CD14-positive monocyte (primary cell): ENCODE measurements around the gene CHPT1. TPM values are rescaled to one million over a fixed set of nuclear protein-coding genes. Genes with fewer than 3 reads are reported as not detected.

ENCODE experiments used
- DNase-seq, 3 donors: peaks; one replicate each; pipeline ENCODE4 v3.0.0-alpha.2; 2011 to 2022
- H2AFZ ChIP-seq: 2 replicates; pipeline ENCODE4 v1.6.0; 2012; ENCODE audit warnings: mild to moderate bottlenecking, low read depth, low read length, inconsistent platforms; ENCODE audit not compliant: insufficient read depth, poor library complexity, severe bottlenecking
- H3K27ac ChIP-seq, 2 donors: 1 replicate in 1 of 2; 2 replicates in 1 of 2; pipeline ENCODE4 v1.5.1; 2012 to 2013; ENCODE audit warnings: low read length in 2 of 2, control low read depth in 1 of 2, inconsistent platforms in 1 of 2, low read depth in 1 of 2, mild to moderate bottlenecking in 1 of 2
- H3K27me3 ChIP-seq, 2 donors: one replicate each; pipeline versions ENCODE4 v1.6.0 to v1.6.1; 2011 to 2013; ENCODE audit warnings: low read length in 2 of 2; ENCODE audit not compliant: control insufficient read depth in 2 of 2, insufficient read depth in 2 of 2
- H3K36me3 ChIP-seq, 2 donors: replicated peaks in 1 of 2; 1 replicate in 1 of 2; 2 replicates in 1 of 2; pipeline versions ENCODE4 v1.5.1 to v1.6.1; 2012 to 2013; ENCODE audit warnings: low read length in 2 of 2, control low read depth in 1 of 2, inconsistent platforms in 1 of 2, mild to moderate bottlenecking in 1 of 2; ENCODE audit not compliant: insufficient read depth in 2 of 2, control insufficient read depth in 1 of 2
- H3K4me1 ChIP-seq, 2 donors: 1 replicate in 1 of 2; 2 replicates in 1 of 2; pipeline versions ENCODE4 v1.5.1 to v1.6.1; 2012 to 2013; ENCODE audit warnings: low read length in 2 of 2, control low read depth in 1 of 2, inconsistent platforms in 1 of 2, mild to moderate bottlenecking in 1 of 2, moderate library complexity in 1 of 2; ENCODE audit not compliant: insufficient read depth in 2 of 2, control insufficient read depth in 1 of 2
- H3K4me2 ChIP-seq: replicated peaks from 2 replicates; pipeline ENCODE3; 2012; ENCODE audit warnings: low read length, moderate library complexity, mild to moderate bottlenecking; ENCODE audit not compliant: poor library complexity, severe bottlenecking; ENCODE audit errors: extremely low read depth
- H3K4me3 ChIP-seq, 3 experiments: fragments of 200-600 bp in 1 of 3; sonication (generic) in 1 of 3; replicated peaks in 1 of 3; 1 replicate in 2 of 3; 2 replicates in 1 of 3; pipeline ENCODE4 v1.5.1; 2011 to 2013; ENCODE audit warnings: low read length in 3 of 3, mild to moderate bottlenecking in 3 of 3, control low read depth in 2 of 3, low read depth in 2 of 3, inconsistent platforms in 1 of 3, moderate library complexity in 1 of 3
- H3K79me2 ChIP-seq: 2 replicates; pipeline ENCODE4 v1.6.0; 2012; ENCODE audit warnings: mild to moderate bottlenecking, control low read depth, inconsistent platforms, low read length, moderate library complexity; ENCODE audit not compliant: insufficient read depth
- H3K9ac ChIP-seq: 2 replicates; pipeline ENCODE4 v1.6.0; 2017; ENCODE audit warnings: low read length, mild to moderate bottlenecking; ENCODE audit not compliant: insufficient read depth, poor library complexity, severe bottlenecking
- H3K9me3 ChIP-seq, 2 donors: replicated peaks in 1 of 2; 1 replicate in 1 of 2; 2 replicates in 1 of 2; pipeline versions ENCODE4 v1.5.1 to v1.6.1; 2012 to 2013; ENCODE audit warnings: low read length in 2 of 2, control low read depth in 1 of 2; ENCODE audit not compliant: control insufficient read depth in 1 of 2, insufficient read depth in 1 of 2
- H4K20me1 ChIP-seq: 2 replicates; pipeline ENCODE4 v1.6.0; 2012; ENCODE audit warnings: mild to moderate bottlenecking, low read length, control low read depth, moderate library complexity; ENCODE audit not compliant: insufficient read depth
- H3K27ac Mint-ChIP-seq, 7 donors: one replicate each; pipeline ENCODE4 v1.8.0; 2020; ENCODE audit warnings: mild to moderate bottlenecking in 7 of 7, mixed read lengths in 7 of 7, moderate library complexity in 6 of 7, inconsistent platforms in 2 of 7
- H3K27me3 Mint-ChIP-seq, 3 donors: one replicate each; pipeline ENCODE4 v1.8.0; 2021 to 2022; ENCODE audit warnings: low read depth in 3 of 3, mild to moderate bottlenecking in 3 of 3, mixed read lengths in 3 of 3, moderate library complexity in 3 of 3, inconsistent platforms in 1 of 3
- H3K36me3 Mint-ChIP-seq, 2 donors: one replicate each; pipeline ENCODE4 v1.8.0; 2020; ENCODE audit warnings: mixed read lengths in 2 of 2, inconsistent platforms in 1 of 2, mild to moderate bottlenecking in 1 of 2
- H3K4me1 Mint-ChIP-seq: one replicate; pipeline ENCODE4 v1.8.0; 2020; ENCODE audit warnings: mild to moderate bottlenecking, mixed read lengths
- H3K4me3 Mint-ChIP-seq, 2 donors: one replicate each; pipeline ENCODE4 v1.8.0; 2020; ENCODE audit warnings: mild to moderate bottlenecking in 2 of 2, mixed read lengths in 2 of 2, moderate library complexity in 1 of 2
- H3K9me3 Mint-ChIP-seq, 7 donors: one replicate each; pipeline ENCODE4 v1.8.0; 2020 to 2022; ENCODE audit warnings: mixed read lengths in 7 of 7, mild to moderate bottlenecking in 6 of 7, moderate library complexity in 6 of 7, inconsistent platforms in 2 of 7
- CTCF ChIP-seq: fragments of 200-600 bp; IDR thresholded peaks from one replicate; pipeline ENCODE4 v1.8.0; 2022; ENCODE audit warnings: antibody characterized with exemption, mild to moderate bottlenecking
- WGBS: methylation state at CpG from one replicate; pipeline ENCODE4 v1.1.5; 2013; ENCODE audit warnings: missing lambda C conversion rate; ENCODE audit not compliant: insufficient coverage; 5-methylcytosine and 5-hydroxymethylcytosine counted together
- intact Hi-C, 2 donors: fragments of 100-400 bp; cut with micrococcal nuclease; formaldehyde crosslinking; loops; one replicate each; pipeline versions ENCODE4 v1.15.0 to v1.15.1; 2023
- polyA plus RNA-seq, 3 donors: library from polyadenylated mRNA; depleted of rRNA in 1 of 3; unstranded in 2 of 3; stranded (reverse) in 1 of 3; fragments of 300-500 nt in 2 of 3; fragments of >200 nt in 1 of 3; fragmentation: Illumina TruSeq in 2 of 3; gene quantifications; 1 replicate in 2 of 3; 2 replicates in 1 of 3; pipeline ENCODE4 v1.2.3, GENCODE V29; 2012 to 2021

CHPT1 gene
- polyA plus RNA-seq, 3 donors, result 30.9 to 92.7 (median 36.7) TPM

DNA sequence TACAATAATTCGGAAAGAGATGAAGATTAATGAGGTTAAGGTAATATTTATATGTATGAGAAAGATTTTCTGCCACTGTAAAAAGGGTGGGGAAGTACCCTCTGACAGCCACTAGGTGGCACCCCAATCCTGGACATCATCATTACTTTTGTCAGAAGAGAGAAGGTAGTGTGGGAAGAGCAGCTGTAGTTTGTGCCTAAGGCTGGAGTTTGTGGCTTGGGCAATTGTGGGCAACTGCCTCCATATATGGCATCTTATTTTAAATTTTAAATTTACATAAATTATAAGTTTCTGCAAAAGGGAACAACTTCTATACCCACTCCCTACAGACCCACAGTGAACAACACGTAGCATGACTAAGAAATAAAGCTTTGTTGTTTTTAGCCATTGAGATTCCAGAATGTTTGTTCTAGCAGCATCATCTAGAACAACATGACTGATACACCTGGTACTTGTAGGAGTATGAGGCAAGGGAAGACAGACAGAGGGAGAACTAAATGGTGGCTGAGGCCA lies 76.3 kb downstream of the CHPT1 start:
- H3K9me3 ChIP-seq, result no peaks in the 10 kb centered on the region
- H3K36me3 ChIP-seq, result peaks cover 15 to 30% of the 10 kb centered on the region in 2 donors
- no peak overlapping the region for H2AFZ ChIP-seq
- H3K4me3 Mint-ChIP-seq, result no peak overlapping the region
- no peaks in the 10 kb centered on the region for H4K20me1 ChIP-seq
- H3K4me3 ChIP-seq, result no peak overlapping the region
- no peak overlapping the region for H3K27ac ChIP-seq
- H3K4me1 ChIP-seq, result peaks cover 51 to 59% of the 10 kb centered on the region in 2 donors
- peaks cover 59% of the 10 kb centered on the region for H3K4me1 Mint-ChIP-seq
- no peaks in the 10 kb centered on the region for H3K9me3 Mint-ChIP-seq
- H3K27me3 ChIP-seq, result no peaks in the 10 kb centered on the region
- peak overlapping the region; percentile 11 for H3K4me2 ChIP-seq
- H3K79me2 ChIP-seq, result peaks cover 4% of the 10 kb centered on the region
- H3K9ac ChIP-seq, result no peak overlapping the region
- peak; percentile 71 to 79 (median 77) for DNase-seq
- H3K27me3 Mint-ChIP-seq, result no peaks in the 10 kb centered on the region
- no CpG with 5 or more reads among the region's 2 CpGs for WGBS
- intact Hi-C loops, result loop anchor here in 1 of 2 donors (2.0 to 10.0 kb wide), 4 partner anchors 57 to 1771 kb away; partner anchors contain the start of genes ARL1 and GNPTAB
- peak overlapping the region in 6 of 7 donors; percentile 28 to 90 (median 79) for H3K27ac Mint-ChIP-seq
- peaks cover 29 to 50% of the 10 kb centered on the region in 2 donors for H3K36me3 Mint-ChIP-seq
- TF ChIP-seq CTCF, result peak; percentile 98

DNA sequence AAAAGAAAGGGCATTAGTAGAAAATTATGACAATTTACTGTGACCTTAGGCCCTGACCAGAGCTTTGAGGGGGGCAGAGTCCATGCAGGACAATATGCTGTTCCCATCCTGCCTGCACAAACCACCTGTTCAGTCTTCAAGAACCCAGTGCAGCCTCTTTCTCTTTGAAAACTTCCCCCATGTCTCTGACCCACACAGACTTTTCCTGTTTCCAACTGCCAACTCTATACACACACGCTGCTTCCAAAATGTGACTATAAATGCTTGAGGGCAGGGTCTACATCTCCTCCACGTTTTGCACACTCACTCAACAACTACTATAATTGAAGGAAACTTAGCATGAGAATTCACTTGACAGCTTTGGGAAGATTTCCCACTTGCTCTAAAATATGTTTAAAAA lies 78.4 kb downstream of the CHPT1 start:
- peaks cover 67 to 74% of the 10 kb centered on the region in 2 donors for H3K4me1 ChIP-seq
- 0% methylated on average over 1 of the region's 2 CpGs for WGBS
- H3K27ac ChIP-seq, result peak overlapping the region in 1 of 2 donors; percentile 29
- no peak overlapping the region for H2AFZ ChIP-seq
- no peak overlapping the region for H3K4me3 ChIP-seq
- DNase-seq, result no peak
- H3K36me3 Mint-ChIP-seq, result peaks cover 18 to 42% of the 10 kb centered on the region in 2 donors
- no peaks in the 10 kb centered on the region for H4K20me1 ChIP-seq
- TF ChIP-seq CTCF, result no peak
- no peaks in the 10 kb centered on the region for H3K27me3 ChIP-seq
- H3K27me3 Mint-ChIP-seq, result no peaks in the 10 kb centered on the region
- H3K36me3 ChIP-seq, result peaks cover 3 to 11% of the 10 kb centered on the region in 2 donors
- H3K9me3 ChIP-seq, result no peaks in the 10 kb centered on the region
- no peak overlapping the region for H3K9ac ChIP-seq
- no peak overlapping the region for H3K4me3 Mint-ChIP-seq
- H3K9me3 Mint-ChIP-seq, result no peaks in the 10 kb centered on the region
- peaks cover 75% of the 10 kb centered on the region for H3K4me1 Mint-ChIP-seq
- no peak overlapping the region for H3K4me2 ChIP-seq
- H3K27ac Mint-ChIP-seq, result peak overlapping the region in 4 of 7 donors; percentile 4 to 34 (median 28)
- intact Hi-C loops, result loop anchor here (5.0 to 10.0 kb wide), 4 partner anchors 51 to 1769 kb away; partner anchors contain the start of gene ARL1 (in 1 of the 2)
- H3K79me2 ChIP-seq, result peaks cover 6% of the 10 kb centered on the region
